Measurements from ENCODE around the gene ATP13A3.

Gene ATP13A3

DNA sequence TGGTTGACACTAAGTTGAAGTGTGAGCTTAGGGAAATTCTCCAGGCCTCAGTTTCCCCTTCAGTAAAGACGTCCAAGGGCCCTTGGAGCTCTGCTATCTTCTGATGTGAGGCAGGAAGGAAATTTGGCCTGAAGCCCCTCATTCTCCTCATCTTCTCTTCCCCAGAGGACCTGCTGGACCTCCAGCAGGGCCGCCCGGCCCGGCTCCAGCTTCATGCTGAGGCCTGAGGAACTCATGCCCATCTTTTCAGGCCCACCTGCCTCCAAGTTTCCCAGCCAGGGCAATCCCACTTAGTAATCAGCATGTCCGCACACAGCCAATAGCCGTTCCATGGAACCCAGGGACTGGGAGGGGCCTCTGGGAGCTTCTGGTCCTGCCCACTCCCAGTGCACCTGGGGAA lies 121.3 kb downstream of the ATP13A3 start:
- TF ChIP-seq, protein P1, sequence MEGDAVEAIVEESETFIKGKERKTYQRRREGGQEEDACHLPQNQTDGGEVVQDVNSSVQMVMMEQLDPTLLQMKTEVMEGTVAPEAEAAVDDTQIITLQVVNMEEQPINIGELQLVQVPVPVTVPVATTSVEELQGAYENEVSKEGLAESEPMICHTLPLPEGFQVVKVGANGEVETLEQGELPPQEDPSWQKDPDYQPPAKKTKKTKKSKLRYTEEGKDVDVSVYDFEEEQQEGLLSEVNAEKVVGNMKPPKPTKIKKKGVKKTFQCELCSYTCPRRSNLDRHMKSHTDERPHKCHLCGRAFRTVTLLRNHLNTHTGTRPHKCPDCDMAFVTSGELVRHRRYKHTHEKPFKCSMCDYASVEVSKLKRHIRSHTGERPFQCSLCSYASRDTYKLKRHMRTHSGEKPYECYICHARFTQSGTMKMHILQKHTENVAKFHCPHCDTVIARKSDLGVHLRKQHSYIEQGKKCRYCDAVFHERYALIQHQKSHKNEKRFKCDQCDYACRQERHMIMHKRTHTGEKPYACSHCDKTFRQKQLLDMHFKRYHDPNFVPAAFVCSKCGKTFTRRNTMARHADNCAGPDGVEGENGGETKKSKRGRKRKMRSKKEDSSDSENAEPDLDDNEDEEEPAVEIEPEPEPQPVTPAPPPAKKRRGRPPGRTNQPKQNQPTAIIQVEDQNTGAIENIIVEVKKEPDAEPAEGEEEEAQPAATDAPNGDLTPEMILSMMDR (IDR thresholded peaks at IDR 0.05; ENCODE audit: borderline replicate concordance, control extremely low read depth, extremely low read depth, insufficient read depth, missing control alignments): no peak
- no peak for DNase-seq (ENCODE audit: low spot score)
- in situ Hi-C loops (cut with MboI; ENCODE audit: low sequenced_read_pairs, unreplicated experiment): no loop called here

DNA sequence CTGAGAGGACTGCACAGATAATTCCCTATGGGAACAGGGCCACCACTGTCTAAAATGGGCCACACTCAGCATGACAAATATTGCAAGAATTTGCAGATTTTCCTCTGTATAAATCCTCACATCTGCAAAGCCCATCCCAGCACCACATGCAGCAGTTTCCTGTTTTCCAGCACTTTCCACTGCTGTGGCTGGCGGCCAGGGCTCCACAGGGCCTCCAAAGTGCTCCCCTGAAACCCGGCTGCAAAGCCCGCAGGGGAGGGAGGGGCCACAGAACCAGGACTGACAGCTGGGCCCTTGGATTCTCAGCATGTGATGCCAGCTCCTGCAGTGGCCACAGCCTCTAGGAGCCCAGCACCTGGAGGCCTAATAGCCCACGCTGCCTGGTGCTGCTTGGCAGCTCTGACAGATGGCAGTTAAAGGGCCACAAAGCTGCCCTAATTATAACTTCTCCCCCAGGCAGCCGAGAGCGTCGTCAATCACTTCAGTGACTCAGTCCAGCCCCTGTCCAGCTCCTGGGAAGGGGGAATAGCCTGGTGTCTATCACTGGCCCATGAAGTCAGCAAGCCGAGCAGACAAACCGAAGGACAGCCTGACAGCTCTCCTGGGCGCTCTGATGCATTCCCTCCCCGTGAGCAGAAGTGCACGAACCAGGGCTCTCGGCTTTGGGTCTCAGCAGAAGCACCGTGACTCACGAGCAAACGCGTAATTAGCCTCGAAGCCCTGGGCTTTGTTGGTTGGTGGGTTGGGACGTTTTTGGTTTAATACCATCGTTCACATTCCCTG lies 122.0 kb downstream of the ATP13A3 start:
- DNase-seq (ENCODE audit: low spot score): no peak
- in situ Hi-C loops (cut with MboI; ENCODE audit: low sequenced_read_pairs, unreplicated experiment): no loop called here
- TF ChIP-seq, protein P1 (IDR thresholded peaks at IDR 0.05; ENCODE audit: borderline replicate concordance, control extremely low read depth, extremely low read depth, insufficient read depth, missing control alignments): no peak

DNA sequence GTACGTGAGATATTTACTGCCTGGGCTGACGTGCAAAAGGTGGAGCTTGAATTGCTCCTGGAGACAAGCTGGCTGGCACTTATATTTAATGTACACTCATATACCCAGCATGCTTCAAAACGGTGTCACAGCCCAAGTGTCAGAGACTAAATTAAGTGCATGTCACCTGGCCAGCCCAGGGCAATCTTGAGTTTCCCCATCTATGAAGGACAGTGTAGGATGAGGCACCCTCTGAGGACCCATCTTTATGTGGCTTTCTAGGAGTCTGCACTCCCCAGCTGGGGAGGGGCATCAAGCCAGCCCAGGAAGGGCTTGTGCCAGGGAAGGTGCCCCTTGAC lies 122.5 kb downstream of the ATP13A3 start:
- in situ Hi-C loops (cut with MboI; ENCODE audit: low sequenced_read_pairs, unreplicated experiment): no loop called here
- no peak for DNase-seq (ENCODE audit: low spot score)
- TF ChIP-seq, protein P1 (IDR thresholded peaks at IDR 0.05; ENCODE audit: borderline replicate concordance, control extremely low read depth, extremely low read depth, insufficient read depth, missing control alignments): no peak

DNA sequence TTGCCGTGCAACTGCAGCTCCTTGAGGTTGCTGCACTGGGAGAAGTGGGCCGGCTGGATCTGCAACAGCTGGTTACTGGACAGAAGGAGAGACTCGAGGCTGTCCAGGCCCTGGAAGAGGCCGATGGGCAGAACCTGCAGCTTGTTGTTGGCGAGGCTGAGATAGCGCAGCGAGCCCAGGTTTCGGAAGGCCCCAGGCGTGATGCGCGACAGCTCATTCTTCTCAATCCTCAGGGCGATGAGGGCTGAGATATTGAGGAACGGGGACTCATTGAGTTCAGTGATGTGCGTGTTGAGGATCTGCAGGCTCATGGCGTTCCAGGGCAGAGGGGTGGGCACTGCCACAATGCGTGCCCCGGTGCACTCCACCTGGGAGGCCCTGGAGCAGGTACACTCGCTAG lies 126.2 kb downstream of the ATP13A3 start:
- TF ChIP-seq, protein P1 (IDR thresholded peaks at IDR 0.05; ENCODE audit: borderline replicate concordance, control extremely low read depth, extremely low read depth, insufficient read depth, missing control alignments): no peak
- in situ Hi-C loops (cut with MboI; ENCODE audit: low sequenced_read_pairs, unreplicated experiment): no loop called here
- no peak for DNase-seq (ENCODE audit: low spot score)

DNA sequence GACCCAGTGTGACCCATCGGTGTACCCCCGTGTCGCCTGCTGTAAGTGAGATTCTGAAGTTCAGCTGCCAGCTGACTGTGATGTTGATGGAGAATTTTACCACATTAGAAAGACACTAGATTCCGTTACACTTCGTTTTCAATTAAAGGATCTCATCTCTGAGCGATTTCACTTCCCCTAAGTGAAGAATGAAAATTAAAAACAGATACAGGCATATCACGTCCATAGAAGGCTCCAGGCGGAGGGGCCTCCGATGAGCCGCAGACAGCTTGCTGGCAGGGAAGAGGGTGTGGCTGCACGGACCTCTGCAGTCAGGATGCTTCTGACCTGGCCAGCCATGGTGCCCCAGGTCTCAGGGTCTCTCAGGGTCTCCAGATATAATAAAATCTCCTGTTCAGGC lies 129.1 kb downstream of the ATP13A3 start:
- in situ Hi-C loops (cut with MboI; ENCODE audit: low sequenced_read_pairs, unreplicated experiment): no loop called here
- TF ChIP-seq, protein P1 (IDR thresholded peaks at IDR 0.05; ENCODE audit: borderline replicate concordance, control extremely low read depth, extremely low read depth, insufficient read depth, missing control alignments): no peak
- DNase-seq (ENCODE audit: low spot score): no peak

DNA sequence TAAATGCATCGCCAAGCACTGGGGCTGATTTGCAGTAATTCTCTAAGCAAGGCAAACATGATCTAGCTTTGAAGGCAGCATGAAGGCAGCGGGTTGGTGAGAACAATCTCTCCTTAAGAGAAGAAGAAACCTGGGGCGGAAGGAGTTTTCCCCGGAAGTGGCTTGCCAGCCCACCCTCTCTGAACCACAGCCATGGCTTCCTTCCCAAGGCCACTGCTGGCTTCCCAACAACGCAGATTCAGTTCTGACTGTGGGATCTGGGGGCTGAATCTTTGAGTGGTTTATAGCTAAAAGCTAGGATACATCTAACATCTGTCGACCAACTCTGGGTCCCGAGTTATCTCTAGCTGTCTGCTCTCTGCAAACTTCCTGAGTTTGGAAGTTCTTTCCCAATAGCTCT lies 131.4 kb downstream of the ATP13A3 start:
- DNase-seq (ENCODE audit: low spot score): no peak
- TF ChIP-seq, protein P1 (IDR thresholded peaks at IDR 0.05; ENCODE audit: borderline replicate concordance, control extremely low read depth, extremely low read depth, insufficient read depth, missing control alignments): no peak
- in situ Hi-C loops (cut with MboI; ENCODE audit: low sequenced_read_pairs, unreplicated experiment): no loop called here
